Measurements from ENCODE around the gene ANGEL2. TPM values are rescaled to one million over a fixed set of nuclear protein-coding genes. Genes with fewer than 3 reads are reported as not detected.

Gene ANGEL2
- total RNA-seq, 1 experiment from 2014 or later, result 25.5 TPM

- no peak for ATAC-seq
- CTCF ChIA-PET, result no interaction called here
- intact Hi-C loops (cut with micrococcal nuclease), result no loop called here
These were observed 17.0 kb upstream of the ANGEL2 start for GRCh38 chr1:213032651-213033050.

More at GRCh38 chr1:213032651-213033050, 17.0 kb upstream of the ANGEL2 start:
- no TSS peak for BruUV-seq (replicated peaks)
- no peaks in the 10 kb centered on the region for H3K9me3 ChIP-seq (ENCODE audit: control insufficient read depth in 1 of 2, insufficient read depth in 1 of 2, low read depth in 1 of 2, low read length in 2 of 2)
- DNase-seq (ENCODE audit: low read depth, low spot score), result no peak
- no peaks in the 10 kb centered on the region for H3K36me3 ChIP-seq (ENCODE audit: control insufficient read depth in 1 of 2, insufficient read depth in 2 of 2, low read length in 2 of 2)
- no peaks in the 10 kb centered on the region for H3K79me2 ChIP-seq (ENCODE audit: insufficient read depth, low read length)
- TF ChIP-seq EZH2 (IDR thresholded peaks at IDR 0.05) (no peak), ZNF274 (IDR thresholded peaks at IDR 0.05; ENCODE audit: low read depth, low read length) (no peak), CEBPB (IDR thresholded peaks at IDR 0.05; ENCODE audit: low read depth) (no peak), EZH2phosphoT487 (IDR thresholded peaks at IDR 0.05; ENCODE audit: borderline replicate concordance) (no peak), ZFX (IDR thresholded peaks at IDR 0.05) (no peak), TCF7L2 (IDR thresholded peaks at IDR 0.05; ENCODE audit: borderline replicate concordance, extremely low read depth, insufficient read depth, insufficient read length) (no peak), EGR1 (IDR thresholded peaks at IDR 0.05; ENCODE audit: low read depth) (no peak), JUND (IDR thresholded peaks at IDR 0.05) (no peak), CTCF (IDR thresholded peaks at IDR 0.05 in 2 of 3, conservative IDR thresholded peaks at IDR 0.05 in 1 of 3; ENCODE audit: borderline replicate concordance in 1 of 3, insufficient read depth in 1 of 3, low read depth in 2 of 3, low read length in 2 of 3) (no peak), ZBTB33 (IDR thresholded peaks at IDR 0.05; ENCODE audit: extremely low read depth, insufficient replicate concordance, low read length) (no peak), CBX3 (IDR thresholded peaks at IDR 0.05; ENCODE audit: low read depth) (no peak), REST (IDR thresholded peaks at IDR 0.05; ENCODE audit: low read depth) (no peak), RAD21 (IDR thresholded peaks at IDR 0.05; ENCODE audit: low read depth) (no peak), ATF3 (IDR thresholded peaks at IDR 0.05) (no peak), MAX (IDR thresholded peaks at IDR 0.05) (no peak), SRF (IDR thresholded peaks at IDR 0.05; ENCODE audit: low read depth) (no peak), ELF1 (IDR thresholded peaks at IDR 0.05; ENCODE audit: borderline replicate concordance, low read depth) (no peak)
- no peaks in the 10 kb centered on the region for H3K4me1 ChIP-seq (ENCODE audit: control insufficient read depth in 1 of 2, insufficient read depth in 2 of 2, low read length in 2 of 2)
- no peak overlapping the region for H3K4me2 ChIP-seq (ENCODE audit: low read length)
- no peaks in the 10 kb centered on the region for H4K20me1 ChIP-seq (ENCODE audit: insufficient read depth)
- no peaks in the 10 kb centered on the region for H3K27me3 ChIP-seq (ENCODE audit: insufficient read depth, low read length)
- no peak overlapping the region for H3K4me3 ChIP-seq (replicated peaks in 1 of 2; ENCODE audit: low read depth in 1 of 2, low read length in 2 of 2)
- H2AFZ ChIP-seq (ENCODE audit: low read depth, low read length, poor library complexity, severe bottlenecking), result no peak overlapping the region
- H3K9ac ChIP-seq (ENCODE audit: low read length), result no peak overlapping the region
- H3K9me2 ChIP-seq (ENCODE audit: insufficient read depth), result no peaks in the 10 kb centered on the region
- POLR2A ChIA-PET, result no interaction called here
- H3K27ac ChIP-seq (ENCODE audit: low read depth, low read length), result no peak overlapping the region
- RAD21 ChIA-PET (ENCODE audit: low non-redundant PET in 1 of 2, low total read pairs in 2 of 2, uncharacterized antibody in 2 of 2, unreplicated experiment in 2 of 2), result no interaction called here

All from HCT116 (cell line).